OCI-LY1 (cell line): Measurements from ENCODE around the gene FGD3.

Experiments used
- EZH2 ChIP-seq: fragments of 200-600 bp; sonication (generic), shearing (Covaris generic); IDR thresholded peaks from 2 replicates; pipeline ENCODE4 v1.8.0; 2017; ENCODE audit warnings: borderline replicate concordance, mixed run types, mild to moderate bottlenecking, antibody characterized with exemption, low read length, moderate library complexity, mixed read lengths
- TF ChIP-seq, protein P1 (sequence below): fragments of 200-600 bp; sonication (generic), shearing (Covaris generic); IDR thresholded peaks from 2 replicates; pipeline ENCODE4 v1.5.1; 2017; ENCODE audit warnings: mild to moderate bottlenecking, antibody characterized with exemption, low read length, moderate library complexity, mixed read lengths

- TF ChIP-seq, protein P1, sequence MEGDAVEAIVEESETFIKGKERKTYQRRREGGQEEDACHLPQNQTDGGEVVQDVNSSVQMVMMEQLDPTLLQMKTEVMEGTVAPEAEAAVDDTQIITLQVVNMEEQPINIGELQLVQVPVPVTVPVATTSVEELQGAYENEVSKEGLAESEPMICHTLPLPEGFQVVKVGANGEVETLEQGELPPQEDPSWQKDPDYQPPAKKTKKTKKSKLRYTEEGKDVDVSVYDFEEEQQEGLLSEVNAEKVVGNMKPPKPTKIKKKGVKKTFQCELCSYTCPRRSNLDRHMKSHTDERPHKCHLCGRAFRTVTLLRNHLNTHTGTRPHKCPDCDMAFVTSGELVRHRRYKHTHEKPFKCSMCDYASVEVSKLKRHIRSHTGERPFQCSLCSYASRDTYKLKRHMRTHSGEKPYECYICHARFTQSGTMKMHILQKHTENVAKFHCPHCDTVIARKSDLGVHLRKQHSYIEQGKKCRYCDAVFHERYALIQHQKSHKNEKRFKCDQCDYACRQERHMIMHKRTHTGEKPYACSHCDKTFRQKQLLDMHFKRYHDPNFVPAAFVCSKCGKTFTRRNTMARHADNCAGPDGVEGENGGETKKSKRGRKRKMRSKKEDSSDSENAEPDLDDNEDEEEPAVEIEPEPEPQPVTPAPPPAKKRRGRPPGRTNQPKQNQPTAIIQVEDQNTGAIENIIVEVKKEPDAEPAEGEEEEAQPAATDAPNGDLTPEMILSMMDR: no peak
- no peak for TF ChIP-seq EZH2
Observed at GRCh38 chr9:93010704-93011103, 63.4 kb downstream of the FGD3 start.
